Activated CD4-positive, alpha-beta T cell treated with anti-CD3 and anti-CD28 coated beads, Interleukin-2, amount 50 U/mL, for 24 hours (primary cell): ENCODE results near the gene BAD.

ENCODE experiments used
- DNase-seq, 2 donors: peaks; one replicate each; pipeline ENCODE4 v3.0.0-alpha.2; 2020; ENCODE audit warnings: low read depth in 1 of 2, low spot score in 1 of 2

The BAD gene

DNA sequence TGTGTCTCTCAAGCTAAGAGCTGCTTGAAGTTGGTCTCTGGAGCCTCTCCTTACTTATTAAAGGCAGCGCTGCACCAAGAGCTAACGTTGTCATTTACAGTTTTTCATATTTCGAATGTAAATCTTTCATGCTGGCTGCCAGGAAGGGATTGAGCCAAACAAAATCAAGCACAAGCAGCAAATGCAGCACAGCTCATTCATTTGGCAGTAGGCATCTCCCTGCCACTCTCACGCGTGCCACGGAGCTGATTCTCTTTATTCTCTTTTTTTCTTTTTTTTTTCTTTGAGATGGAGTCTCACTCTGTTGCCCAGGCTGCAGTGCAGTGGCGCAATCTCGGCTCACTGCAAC is 51.5 kb downstream of the BAD start:
- no peak for DNase-seq

- no peak for DNase-seq
These were observed 52.1 kb downstream of the BAD start for GRCh38 chr11:64232182-64232966.

GRCh38 chr11:64231546-64231945 is 52.9 kb downstream of the BAD start:
- no peak for DNase-seq

GRCh38 chr11:64230985-64231365 is 53.5 kb downstream of the BAD start:
- no peak for DNase-seq

GRCh38 chr11:64230171-64230984 is 54.1 kb downstream of the BAD start, which contains the start of gene DNAJC4:
Gene DNAJC4 (plus strand): TSS chr11:64230548. CDS start chr11:64230855, 307 bp downstream.
- DNase-seq = peak; percentile 67 to 83

- DNase-seq = no peak
These were observed 54.7 kb downstream of the BAD start for GRCh38 chr11:64229744-64230170.

GRCh38 chr11:64229090-64229743 is 55.2 kb downstream of the BAD start:
- DNase-seq = no peak

DNA sequence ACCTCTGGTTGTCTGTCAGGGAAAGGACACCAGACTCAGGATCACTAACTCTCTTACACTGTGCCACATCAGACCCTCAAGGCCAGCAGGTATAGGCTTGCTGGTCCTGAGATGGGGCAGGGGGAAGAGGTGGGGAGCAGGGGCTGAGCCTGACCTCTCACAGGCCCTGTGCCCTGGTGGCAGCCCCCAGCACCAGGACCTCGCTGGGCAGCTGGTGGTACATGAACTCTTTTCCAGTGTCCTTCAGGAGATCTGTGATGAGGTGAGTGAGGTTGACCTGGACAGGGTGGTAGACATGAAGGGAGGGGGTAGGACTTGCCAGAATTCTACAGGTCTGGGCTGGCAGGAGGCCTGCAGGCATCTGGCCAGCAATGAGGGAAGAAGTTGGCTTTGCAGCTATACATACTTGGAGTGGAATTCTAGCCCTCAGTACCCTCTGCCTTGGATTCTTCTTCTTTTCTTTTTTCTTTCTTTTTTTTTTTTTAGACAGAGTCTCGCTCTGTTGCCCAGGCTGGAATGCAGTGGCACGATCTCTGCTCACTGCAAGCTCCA is 57.0 kb downstream of the BAD start:
- DNase-seq = no peak

DNA sequence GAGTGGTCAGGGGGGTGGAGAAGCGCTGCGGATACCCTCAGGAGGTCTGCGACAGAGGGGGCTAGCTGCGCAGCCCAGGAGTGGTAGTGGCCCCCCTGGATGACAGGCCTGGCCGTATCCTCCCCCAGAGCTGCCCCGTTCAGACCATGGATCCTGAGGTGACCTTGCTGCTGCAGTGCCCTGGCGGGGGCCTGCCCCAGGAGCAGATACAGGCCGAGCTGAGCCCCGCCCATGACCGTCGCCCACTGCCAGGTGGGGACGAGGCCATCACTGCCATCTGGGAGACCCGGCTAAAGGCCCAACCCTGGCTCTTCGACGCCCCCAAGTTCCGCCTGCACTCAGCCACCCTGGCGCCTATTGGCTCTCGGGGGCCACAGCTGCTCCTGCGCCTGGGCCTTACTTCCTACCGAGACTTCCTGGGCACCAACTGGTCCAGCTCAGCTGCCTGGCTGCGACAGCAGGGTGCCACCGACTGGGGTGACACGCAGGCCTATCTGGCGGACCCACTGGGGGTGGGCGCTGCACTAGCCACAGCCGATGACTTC is 57.9 kb downstream of the BAD start:
- DNase-seq = no peak

- DNase-seq = peak; percentile 94
These were observed 58.6 kb downstream of the BAD start, which contains the start of the genes NUDT22 and TRPT1 for GRCh38 chr11:64225608-64226506. Gene NUDT22 (plus strand): TSS chr11:64226274. CDS start chr11:64226653, 379 bp downstream. Gene TRPT1 (minus strand): TSS chr11:64226186. CDS start chr11:64225860, 326 bp downstream.

DNA sequence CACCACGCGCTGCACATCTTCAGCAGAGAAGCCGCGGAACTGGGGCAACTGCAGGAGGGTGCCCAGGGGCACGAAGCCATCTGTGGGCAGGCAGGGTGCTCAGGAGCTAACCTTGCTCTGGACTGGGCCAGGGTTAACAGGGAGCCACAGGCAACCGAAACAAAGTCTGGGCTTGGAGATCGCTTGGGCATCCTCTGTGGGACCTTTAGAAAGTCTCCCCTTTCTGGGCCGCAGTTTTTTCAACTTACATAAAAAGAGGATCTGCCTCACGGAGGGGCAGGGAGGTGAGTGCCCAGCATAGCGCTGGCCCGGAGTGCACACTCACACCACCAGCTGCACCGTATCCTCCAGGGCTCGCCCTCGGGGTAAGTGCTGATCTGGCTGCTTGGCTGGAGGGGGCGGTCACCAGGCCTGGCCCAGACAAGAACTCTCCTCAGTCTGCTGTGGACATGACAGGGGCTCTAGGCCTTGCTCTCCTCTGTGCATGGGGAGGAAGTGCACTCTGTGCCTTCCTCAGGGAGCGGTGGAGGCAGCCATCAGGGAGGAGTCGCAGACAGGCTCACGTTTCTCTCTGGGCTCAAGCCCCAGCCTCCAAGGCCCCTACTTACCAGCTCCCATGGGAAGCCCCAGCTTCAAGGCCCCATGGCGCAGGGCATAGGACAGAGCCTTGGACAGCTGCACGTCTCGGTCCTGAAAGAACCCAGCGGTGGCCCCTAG is 59.4 kb downstream of the BAD start:
- DNase-seq = no peak

- DNase-seq = no peak
These were observed 60.1 kb downstream of the BAD start for GRCh38 chr11:64224151-64224890.

- no peak for DNase-seq
These were observed 61.3 kb downstream of the BAD start for GRCh38 chr11:64223001-64223651.

- no peak for DNase-seq
These were observed 61.8 kb downstream of the BAD start for GRCh38 chr11:64222651-64223000.

- no peak for DNase-seq
These were observed 63.7 kb downstream of the BAD start for GRCh38 chr11:64220798-64221197.

DNA sequence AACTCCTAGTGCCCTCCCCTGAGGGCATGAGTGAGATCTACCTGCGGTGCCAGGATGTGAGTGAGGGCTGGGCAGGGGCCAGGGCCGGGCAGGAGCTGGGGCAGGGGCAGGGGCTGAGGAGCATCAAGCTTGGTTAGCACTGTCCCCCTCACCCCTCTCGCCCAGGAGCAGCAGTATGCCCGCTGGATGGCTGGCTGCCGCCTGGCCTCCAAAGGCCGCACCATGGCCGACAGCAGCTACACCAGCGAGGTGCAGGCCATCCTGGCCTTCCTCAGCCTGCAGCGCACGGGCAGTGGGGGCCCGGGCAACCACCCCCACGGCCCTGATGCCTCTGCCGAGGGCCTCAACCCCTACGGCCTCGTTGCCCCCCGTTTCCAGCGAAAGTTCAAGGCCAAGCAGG is 64.2 kb downstream of the BAD start:
- DNase-seq = no peak
